ENCODE results near the gene SPARC.

The SPARC gene

DNA sequence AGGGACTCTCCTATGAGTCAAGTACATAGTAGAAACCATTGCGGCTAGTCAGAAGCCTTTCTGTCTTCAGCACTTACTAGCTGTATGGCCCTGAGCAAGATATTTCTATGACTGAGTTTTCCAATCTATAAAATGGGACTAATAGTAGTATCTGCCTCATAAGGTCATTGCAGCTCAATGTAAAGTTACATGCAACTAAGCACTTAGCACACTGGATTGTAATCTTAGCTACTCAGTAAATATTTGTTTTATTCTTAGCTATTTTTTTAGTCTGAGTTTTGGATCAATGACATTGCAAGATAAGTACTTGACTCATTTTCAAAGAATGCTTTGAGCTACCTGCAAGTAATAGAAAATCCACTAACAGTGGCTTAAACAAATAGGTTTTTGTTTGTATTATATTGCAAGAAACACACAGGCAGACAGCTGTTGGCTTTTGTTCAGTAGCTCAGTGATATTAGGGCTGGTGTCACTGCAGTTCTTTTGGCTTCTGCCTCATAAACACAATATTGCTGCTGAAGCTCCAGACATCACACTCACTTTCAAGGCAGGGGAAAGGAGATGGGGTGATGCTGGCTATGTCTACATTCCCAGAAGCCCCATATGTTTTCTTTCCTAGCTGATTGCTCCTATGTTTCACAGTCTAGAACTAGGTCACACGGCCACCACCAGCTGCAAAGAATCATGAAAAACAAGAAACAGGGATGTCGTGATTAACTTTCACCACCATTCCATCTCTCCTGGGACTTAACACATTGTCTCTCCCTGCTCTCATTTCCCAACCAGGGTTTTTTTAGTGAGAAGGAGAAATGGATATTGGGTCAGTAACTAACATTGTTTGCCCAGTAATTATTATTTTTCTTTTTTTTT lies 68.6 kb downstream of the SPARC start:
- DNase-seq (ENCODE audit: low read depth) = no peak
- TF ChIP-seq, protein P1, sequence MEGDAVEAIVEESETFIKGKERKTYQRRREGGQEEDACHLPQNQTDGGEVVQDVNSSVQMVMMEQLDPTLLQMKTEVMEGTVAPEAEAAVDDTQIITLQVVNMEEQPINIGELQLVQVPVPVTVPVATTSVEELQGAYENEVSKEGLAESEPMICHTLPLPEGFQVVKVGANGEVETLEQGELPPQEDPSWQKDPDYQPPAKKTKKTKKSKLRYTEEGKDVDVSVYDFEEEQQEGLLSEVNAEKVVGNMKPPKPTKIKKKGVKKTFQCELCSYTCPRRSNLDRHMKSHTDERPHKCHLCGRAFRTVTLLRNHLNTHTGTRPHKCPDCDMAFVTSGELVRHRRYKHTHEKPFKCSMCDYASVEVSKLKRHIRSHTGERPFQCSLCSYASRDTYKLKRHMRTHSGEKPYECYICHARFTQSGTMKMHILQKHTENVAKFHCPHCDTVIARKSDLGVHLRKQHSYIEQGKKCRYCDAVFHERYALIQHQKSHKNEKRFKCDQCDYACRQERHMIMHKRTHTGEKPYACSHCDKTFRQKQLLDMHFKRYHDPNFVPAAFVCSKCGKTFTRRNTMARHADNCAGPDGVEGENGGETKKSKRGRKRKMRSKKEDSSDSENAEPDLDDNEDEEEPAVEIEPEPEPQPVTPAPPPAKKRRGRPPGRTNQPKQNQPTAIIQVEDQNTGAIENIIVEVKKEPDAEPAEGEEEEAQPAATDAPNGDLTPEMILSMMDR (IDR thresholded peaks at IDR 0.05; ENCODE audit: control insufficient read depth, extremely low read depth, insufficient read depth) = no peak
- no peak overlapping the region for H3K4me3 ChIP-seq (ENCODE audit: low read depth, low read length)

DNA sequence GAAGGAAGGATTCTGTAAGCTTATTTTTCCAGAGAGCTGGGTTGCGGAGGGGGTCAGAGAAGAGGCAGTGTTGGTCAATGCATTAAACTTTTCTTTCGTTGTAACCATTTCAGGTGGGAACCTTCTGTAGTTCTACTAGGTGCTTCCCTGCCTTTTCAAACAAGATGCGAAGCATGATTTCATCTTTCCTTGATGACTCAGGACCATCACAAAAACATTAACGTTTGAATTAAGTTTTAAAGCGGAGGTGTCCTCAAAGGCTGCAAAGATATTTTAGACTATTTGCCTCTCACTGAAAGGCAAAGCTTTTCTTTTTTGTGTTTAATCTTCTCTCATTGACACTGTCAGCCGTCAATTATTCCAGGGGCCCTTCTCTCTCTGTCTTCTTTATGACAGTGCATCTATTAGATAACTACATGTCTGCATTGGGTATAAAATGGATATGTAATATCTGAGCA lies 69.3 kb downstream of the SPARC start:
- TF ChIP-seq, protein P1 (IDR thresholded peaks at IDR 0.05; ENCODE audit: control insufficient read depth, extremely low read depth, insufficient read depth) = no peak
- no peak for DNase-seq (ENCODE audit: low read depth)
- H3K4me3 ChIP-seq (ENCODE audit: low read depth, low read length) = no peak overlapping the region

DNA sequence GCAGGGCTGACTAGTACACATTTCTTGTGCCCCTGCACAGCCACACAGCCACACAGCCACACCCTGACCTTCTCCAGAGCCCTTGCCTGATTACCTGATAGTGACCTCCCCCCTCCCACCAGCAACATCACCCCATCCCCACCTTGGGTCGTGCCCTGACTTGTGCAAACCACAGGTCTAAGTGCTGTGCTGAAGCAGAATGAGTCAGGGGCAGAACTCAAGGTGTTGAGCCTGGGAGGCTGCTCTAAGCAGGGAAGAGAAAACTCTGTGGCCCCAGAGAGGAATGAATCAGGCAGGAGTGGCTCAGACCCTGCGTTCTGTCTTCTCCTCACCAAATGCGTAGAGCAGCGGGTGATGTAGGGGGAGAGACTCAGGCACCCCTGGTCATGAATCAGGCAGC lies 71.3 kb downstream of the SPARC start:
- DNase-seq (ENCODE audit: low read depth) = no peak
- H3K4me3 ChIP-seq (ENCODE audit: low read depth, low read length) = no peak overlapping the region
- TF ChIP-seq, protein P1 (IDR thresholded peaks at IDR 0.05; ENCODE audit: control insufficient read depth, extremely low read depth, insufficient read depth) = no peak

DNA sequence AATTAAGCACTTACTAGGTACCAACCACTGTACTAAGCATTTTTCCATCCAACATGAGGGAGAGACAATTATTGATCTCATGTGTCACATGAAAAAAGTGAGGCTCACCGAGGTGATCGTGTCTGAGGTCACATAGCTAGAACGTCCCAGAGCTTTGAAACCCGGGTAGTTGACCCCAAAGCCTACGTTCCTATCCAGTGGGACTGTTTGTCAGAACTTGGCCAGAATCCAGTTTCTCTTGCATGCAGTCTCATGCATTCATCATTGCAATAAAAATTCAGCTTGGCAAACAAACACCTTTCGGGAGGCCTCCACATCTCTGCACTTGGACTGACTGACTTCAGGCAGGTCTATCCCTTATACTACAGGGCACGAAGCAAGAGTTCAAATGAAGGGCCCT lies 72.2 kb downstream of the SPARC start:
- no peak overlapping the region for H3K4me3 ChIP-seq (ENCODE audit: low read depth, low read length)
- DNase-seq (ENCODE audit: low read depth) = no peak
- TF ChIP-seq, protein P1 (IDR thresholded peaks at IDR 0.05; ENCODE audit: control insufficient read depth, extremely low read depth, insufficient read depth) = no peak

DNA sequence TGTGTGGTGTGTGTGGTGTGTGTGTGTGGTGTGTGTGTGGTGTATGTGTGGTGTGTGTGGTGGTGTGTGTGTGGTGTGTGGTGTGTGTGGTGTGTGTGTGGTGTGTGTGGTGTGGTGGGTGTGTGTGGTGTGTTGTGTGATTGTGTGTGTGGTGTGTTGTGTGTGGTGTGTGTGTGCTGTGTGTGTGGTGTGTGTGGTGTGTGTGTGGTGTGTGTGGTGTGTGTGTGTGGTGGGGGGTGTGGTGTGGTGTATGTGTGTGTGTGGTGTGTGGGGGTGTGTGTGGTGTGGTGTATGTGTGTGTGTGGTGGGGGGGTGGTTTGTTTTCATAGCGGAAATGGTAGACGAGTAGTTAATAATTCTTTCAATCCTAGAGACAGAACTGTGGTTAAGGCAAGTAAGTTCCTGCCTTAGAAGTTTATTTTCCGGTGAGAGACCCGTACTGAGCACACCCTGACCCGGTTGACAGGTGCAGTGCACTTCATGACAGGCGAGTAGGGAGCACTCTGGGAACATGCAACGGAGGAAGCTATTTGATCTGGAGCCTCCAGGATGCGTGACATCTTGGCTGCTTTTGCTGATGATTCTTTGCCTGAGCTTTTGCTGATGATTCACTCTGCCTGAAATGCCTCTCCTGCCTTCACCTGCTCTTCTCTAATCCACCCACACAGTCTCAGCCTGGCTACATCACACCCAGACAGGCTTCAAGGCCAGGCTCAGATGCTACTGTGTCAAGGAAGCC lies 73.9 kb downstream of the SPARC start:
- TF ChIP-seq, protein P1 (IDR thresholded peaks at IDR 0.05; ENCODE audit: control insufficient read depth, extremely low read depth, insufficient read depth) = no peak
- no peak overlapping the region for H3K4me3 ChIP-seq (ENCODE audit: low read depth, low read length)
- no peak for DNase-seq (ENCODE audit: low read depth)

DNA sequence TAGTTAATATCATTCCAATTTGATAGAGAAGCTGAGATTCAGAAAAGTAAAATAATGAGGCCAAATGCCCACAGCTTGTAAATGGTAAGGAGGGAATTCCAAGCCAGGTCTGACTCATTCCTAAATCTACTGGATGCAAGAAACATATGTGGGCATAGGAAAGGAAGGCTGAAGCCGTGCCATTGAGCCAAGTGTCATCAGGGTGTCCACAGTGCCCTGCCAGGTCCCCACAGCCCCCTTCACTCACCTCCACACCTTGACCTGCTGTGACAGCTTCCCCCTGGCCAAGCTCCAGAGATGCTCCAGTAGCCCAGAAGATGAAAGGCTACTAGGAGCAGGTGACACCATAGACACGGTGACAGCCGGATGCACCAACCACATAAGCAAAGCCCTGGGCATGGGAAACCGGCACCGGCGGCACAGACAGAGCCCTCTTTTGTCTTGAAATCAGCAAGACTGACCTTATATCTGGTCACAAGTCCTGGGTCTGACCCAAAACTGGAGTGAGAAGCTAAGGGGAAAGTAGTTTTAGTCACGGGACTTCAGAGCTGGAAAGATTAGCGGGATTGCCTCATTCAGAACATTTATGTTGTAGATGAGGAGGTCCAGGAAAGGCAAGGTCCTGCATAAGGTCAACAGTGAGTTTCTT lies 75.5 kb downstream of the SPARC start:
- no peak for DNase-seq (ENCODE audit: low read depth)
- TF ChIP-seq, protein P1 (IDR thresholded peaks at IDR 0.05; ENCODE audit: control insufficient read depth, extremely low read depth, insufficient read depth) = no peak
- no peak overlapping the region for H3K4me3 ChIP-seq (ENCODE audit: low read depth, low read length)

All from LNCaP clone FGC (cell line).